Activated CD4-positive, alpha-beta T cell treated with anti-CD3 and anti-CD28 coated beads, Interleukin-2, amount 10 ng/mL, durations not matched to agents 7 days and 5 days (primary cell): Measurements from ENCODE around the gene TSSC4. TPM values are rescaled to one million over a fixed set of nuclear protein-coding genes. Genes with fewer than 3 reads are reported as not detected.

Experiments
- CTCF ChIA-PET: fragments of 350-600 bp; sonication (Branson Sonifier 250); formaldehyde crosslinking; loops from one replicate; lab custom pipeline; 2021; ENCODE audit warnings: antibody characterized with exemption; lab: Charles Lee
- POLR2A ChIA-PET: fragments of 350-600 bp; sonication (Branson Sonifier 250); formaldehyde crosslinking; loops from one replicate; lab custom pipeline; 2021; ENCODE audit warnings: antibody characterized with exemption; lab: Charles Lee
- DNase-seq: peaks from one replicate; pipeline ENCODE4 v3.0.0-alpha.2; 2020
- H3K27ac Mint-ChIP-seq: one replicate; pipeline ENCODE4 v1.8.0; 2021; ENCODE audit warnings: mild to moderate bottlenecking, moderate library complexity, mixed read lengths
- H3K27me3 Mint-ChIP-seq: one replicate; pipeline ENCODE4 v1.8.0; 2021; ENCODE audit warnings: mixed read lengths
- H3K36me3 Mint-ChIP-seq: one replicate; pipeline ENCODE4 v1.8.0; 2021; ENCODE audit warnings: low read depth, mixed read lengths
- H3K4me1 Mint-ChIP-seq: one replicate; pipeline ENCODE4 v1.8.0; 2021; ENCODE audit warnings: mixed read lengths
- H3K4me3 Mint-ChIP-seq: one replicate; pipeline ENCODE4 v1.8.0; 2021; ENCODE audit warnings: mild to moderate bottlenecking, moderate library complexity, mixed read lengths
- H3K9me3 Mint-ChIP-seq: one replicate; pipeline ENCODE4 v1.8.0; 2021; ENCODE audit warnings: mixed read lengths
- total RNA-seq, 2 experiments: library from RNA; stranded (reverse); gene quantifications; one replicate each; pipeline ENCODE4 v1.2.3, GENCODE V29; 2021

Gene TSSC4
- total RNA-seq, 2 experiments from 2014 or later = 31.1 to 47.5 TPM

GRCh38 chr11:2449548-2450320 is 49.2 kb downstream of the TSSC4 start:
- H3K27ac Mint-ChIP-seq = no peak overlapping the region
- no peak for DNase-seq
- H3K4me1 Mint-ChIP-seq = peaks cover 26% of the 10 kb centered on the region
- H3K4me3 Mint-ChIP-seq = no peak overlapping the region
- ChIA-PET POLR2A (no interaction called here), CTCF (no interaction called here)
- H3K27me3 Mint-ChIP-seq = no peaks in the 10 kb centered on the region
- H3K9me3 Mint-ChIP-seq = no peaks in the 10 kb centered on the region
- H3K36me3 Mint-ChIP-seq = peaks cover 5% of the 10 kb centered on the region

GRCh38 chr11:2450321-2451041 is 49.9 kb downstream of the TSSC4 start:
- POLR2A ChIA-PET = no interaction called here
- CTCF ChIA-PET = no interaction called here
- Mint-ChIP-seq H3K4me1 (peaks cover 23% of the 10 kb centered on the region), H3K27me3 (no peaks in the 10 kb centered on the region), H3K4me3 (no peak overlapping the region), H3K27ac (no peak overlapping the region), H3K36me3 (peaks cover 7% of the 10 kb centered on the region), H3K9me3 (peaks cover 3% of the 10 kb centered on the region)
- DNase-seq = no peak

GRCh38 chr11:2451336-2451735 is 50.8 kb downstream of the TSSC4 start:
- no peak overlapping the region for H3K4me3 Mint-ChIP-seq
- DNase-seq = no peak
- H3K4me1 Mint-ChIP-seq = peaks cover 21% of the 10 kb centered on the region
- POLR2A ChIA-PET = no interaction called here
- peaks cover 3% of the 10 kb centered on the region for H3K9me3 Mint-ChIP-seq
- H3K27me3 Mint-ChIP-seq = no peaks in the 10 kb centered on the region
- CTCF ChIA-PET = no interaction called here
- peaks cover 9% of the 10 kb centered on the region for H3K36me3 Mint-ChIP-seq
- no peak overlapping the region for H3K27ac Mint-ChIP-seq

GRCh38 chr11:2451916-2452315 is 51.4 kb downstream of the TSSC4 start:
- H3K27me3 Mint-ChIP-seq = no peaks in the 10 kb centered on the region
- H3K9me3 Mint-ChIP-seq = peaks cover 3% of the 10 kb centered on the region
- DNase-seq = no peak
- no peak overlapping the region for H3K27ac Mint-ChIP-seq
- H3K4me3 Mint-ChIP-seq = no peak overlapping the region
- ChIA-PET POLR2A (no interaction called here), CTCF (no interaction called here)
- H3K36me3 Mint-ChIP-seq = peaks cover 8% of the 10 kb centered on the region
- H3K4me1 Mint-ChIP-seq = peaks cover 17% of the 10 kb centered on the region

GRCh38 chr11:2452321-2453012 is 51.9 kb downstream of the TSSC4 start:
- Mint-ChIP-seq H3K4me3 (no peak overlapping the region), H3K27ac (no peak overlapping the region), H3K27me3 (no peaks in the 10 kb centered on the region), H3K36me3 (peaks cover 4% of the 10 kb centered on the region), H3K9me3 (peaks cover 3% of the 10 kb centered on the region), H3K4me1 (peaks cover 11% of the 10 kb centered on the region)
- DNase-seq = no peak
- CTCF ChIA-PET = no interaction called here
- POLR2A ChIA-PET = no interaction called here

GRCh38 chr11:2453436-2453835 is 52.9 kb downstream of the TSSC4 start:
- Mint-ChIP-seq H3K27ac (no peak overlapping the region), H3K4me1 (peaks cover 3% of the 10 kb centered on the region), H3K27me3 (no peaks in the 10 kb centered on the region), H3K4me3 (no peak overlapping the region), H3K36me3 (peaks cover 4% of the 10 kb centered on the region), H3K9me3 (peaks cover 3% of the 10 kb centered on the region)
- CTCF ChIA-PET = no interaction called here
- no peak for DNase-seq
- POLR2A ChIA-PET = no interaction called here

Other genes with a start within 250 kb of the TSSC4 start
- not detected for gene INS, start 239.5 kb upstream of the TSSC4 start, total RNA-seq
- gene TH, start 228.9 kb upstream of the TSSC4 start, total RNA-seq = not detected
- gene ASCL2, start 130.2 kb upstream of the TSSC4 start, total RNA-seq = under 1 TPM; 0.31 to 0.40 TPM
- 10 to 100 TPM; 66.4 to 81.0 TPM for gene C11orf21, start 98.8 kb upstream of the TSSC4 start, total RNA-seq
- 10 to 100 TPM; 77.6 to 98.9 TPM for gene TSPAN32, start 98.7 kb upstream of the TSSC4 start, total RNA-seq
- gene CD81, start 23.4 kb upstream of the TSSC4 start, total RNA-seq = 100 to 1,000 TPM; 137 to 157 TPM
- gene TRPM5, start 43.8 kb downstream of the TSSC4 start, total RNA-seq = under 1 TPM in 1 of 2 experiments, not detected in 1; 0.07 TPM
- 10 to 100 TPM; 20.4 to 24.3 TPM for gene KCNQ1, start 44.3 kb downstream of the TSSC4 start, total RNA-seq